Measurements from ENCODE around the gene GPR148. TPM values are rescaled to one million over a fixed set of nuclear protein-coding genes. Genes with fewer than 3 reads are reported as not detected.

The GPR148 gene
- total RNA-seq, 4 donors from 2014 or later = not detected

- WGBS = 100% methylated on average over 6 of the region's 15 CpGs
Measured at GRCh38 chr2:130764035-130764820, 35.4 kb downstream of the GPR148 start.

GRCh38 chr2:130764821-130765115 lies 35.9 kb downstream of the GPR148 start:
- Histone ChIP-seq H3K36me3 (no peaks in the 10 kb centered on the region), H3K9me3 (no peaks in the 10 kb centered on the region), H3K4me1 (no peaks in the 10 kb centered on the region), H3K4me3 (no peak overlapping the region), H3K27me3 (peaks cover 0 to 56% (median 0%) of the 10 kb centered on the region in 4 donors), H3K27ac (replicated peaks in 1 of 4) (no peak overlapping the region)
- WGBS = 92% methylated on average over 5 of the region's 5 CpGs
- TF ChIP-seq POLR2AphosphoS5 (IDR thresholded peaks at IDR 0.05) (no peak), EP300 (IDR thresholded peaks at IDR 0.05) (no peak), CTCF (IDR thresholded peaks at IDR 0.05) (no peak), POLR2A (IDR thresholded peaks at IDR 0.05; ENCODE audit: low read depth) (no peak)
- no peak for DNase-seq (ENCODE audit: extremely low spot score)
- intact Hi-C loops (cut with DNase I) = no loop called here

More at GRCh38 chr2:130764035-130764820, 35.4 kb downstream of the GPR148 start:
- peaks cover 0 to 61% (median 0%) of the 10 kb centered on the region in 4 donors for H3K27me3 ChIP-seq
- H3K36me3 ChIP-seq = no peaks in the 10 kb centered on the region
- H3K9me3 ChIP-seq = no peaks in the 10 kb centered on the region
- no peak for TF ChIP-seq EP300 (IDR thresholded peaks at IDR 0.05)
- TF ChIP-seq POLR2AphosphoS5 (IDR thresholded peaks at IDR 0.05) = no peak
- TF ChIP-seq CTCF (IDR thresholded peaks at IDR 0.05) = no peak
- no peak for TF ChIP-seq POLR2A (IDR thresholded peaks at IDR 0.05; ENCODE audit: low read depth)
- H3K27ac ChIP-seq (replicated peaks in 1 of 4) = no peak overlapping the region
- DNase-seq (ENCODE audit: extremely low spot score) = peak; percentile 89
- H3K4me3 ChIP-seq = no peak overlapping the region
- intact Hi-C loops (cut with DNase I) = no loop called here
- H3K4me1 ChIP-seq = no peaks in the 10 kb centered on the region

DNA sequence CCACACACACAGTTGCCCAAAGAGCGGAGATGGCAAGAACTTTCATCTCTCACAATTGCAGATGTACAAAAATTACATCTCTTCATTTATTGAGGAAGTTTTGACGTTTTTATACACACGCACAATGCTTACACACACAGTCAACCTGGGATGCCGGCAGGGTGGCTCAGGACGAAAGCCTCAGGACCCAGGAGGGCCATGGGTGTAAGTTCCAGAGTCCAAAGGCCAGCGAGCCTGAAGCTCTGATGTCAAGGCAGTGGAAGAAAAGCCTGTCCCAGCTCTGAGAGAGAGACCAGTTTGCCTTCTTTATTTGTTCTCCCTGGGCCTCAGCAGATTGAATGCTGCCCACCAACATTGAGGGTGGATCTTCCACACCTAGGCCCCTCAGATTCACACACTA lies 36.6 kb downstream of the GPR148 start:
- Histone ChIP-seq H3K4me1 (no peaks in the 10 kb centered on the region), H3K27ac (replicated peaks in 1 of 4) (no peak overlapping the region), H3K9me3 (no peaks in the 10 kb centered on the region), H3K4me3 (no peak overlapping the region), H3K27me3 (peaks cover 0 to 50% (median 0%) of the 10 kb centered on the region in 4 donors), H3K36me3 (no peaks in the 10 kb centered on the region)
- no peak for TF ChIP-seq CTCF (IDR thresholded peaks at IDR 0.05)
- TF ChIP-seq POLR2A (IDR thresholded peaks at IDR 0.05; ENCODE audit: low read depth) = no peak
- no peak for TF ChIP-seq POLR2AphosphoS5 (IDR thresholded peaks at IDR 0.05)
- no peak for TF ChIP-seq EP300 (IDR thresholded peaks at IDR 0.05)
- intact Hi-C loops (cut with DNase I) = no loop called here
- 83% methylated on average over 6 of the region's 6 CpGs for WGBS
- DNase-seq (ENCODE audit: extremely low spot score) = peak; percentile 72

DNA sequence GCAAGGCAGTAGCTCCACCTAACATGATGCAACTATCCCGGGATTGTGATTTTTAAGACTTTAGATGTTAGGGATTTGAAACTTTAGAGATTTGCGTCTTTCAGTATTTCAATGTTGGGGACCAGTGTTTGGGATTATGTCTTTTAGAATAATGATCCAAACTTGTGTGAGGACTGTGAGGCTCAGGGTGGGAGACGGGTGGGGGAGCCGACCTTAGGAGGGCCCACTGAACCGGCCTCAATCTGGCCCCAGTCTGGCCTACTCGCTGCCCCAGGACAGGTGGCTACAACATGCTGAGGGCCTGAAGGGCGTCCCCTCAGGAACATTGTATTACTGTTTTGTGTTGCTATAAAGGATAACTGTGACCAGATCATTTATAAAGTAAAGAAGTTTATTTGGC lies 37.2 kb downstream of the GPR148 start:
- Histone ChIP-seq H3K4me3 (no peak overlapping the region), H3K36me3 (no peaks in the 10 kb centered on the region), H3K9me3 (no peaks in the 10 kb centered on the region), H3K27me3 (peaks cover 0 to 44% (median 0%) of the 10 kb centered on the region in 4 donors), H3K27ac (replicated peaks in 1 of 4) (no peak overlapping the region), H3K4me1 (no peaks in the 10 kb centered on the region)
- DNase-seq (ENCODE audit: extremely low spot score) = peak; percentile 53
- intact Hi-C loops (cut with DNase I) = no loop called here
- 89% methylated on average over 7 of the region's 7 CpGs for WGBS
- TF ChIP-seq POLR2AphosphoS5 (IDR thresholded peaks at IDR 0.05) = no peak
- TF ChIP-seq POLR2A (IDR thresholded peaks at IDR 0.05; ENCODE audit: low read depth) = no peak
- no peak for TF ChIP-seq CTCF (IDR thresholded peaks at IDR 0.05)
- no peak for TF ChIP-seq EP300 (IDR thresholded peaks at IDR 0.05)
